Ramos (cell line): Measurements from ENCODE around the gene LGR4.

ENCODE experiments used
- in situ Hi-C: fragments of 300-500 bp; cut with MboI; formaldehyde crosslinking; loops from one replicate; pipeline ENCODE4 v1.14.3; 2022; ENCODE audit warnings: low sequenced_read_pairs; ENCODE audit not compliant: unreplicated experiment

The LGR4 gene

DNA sequence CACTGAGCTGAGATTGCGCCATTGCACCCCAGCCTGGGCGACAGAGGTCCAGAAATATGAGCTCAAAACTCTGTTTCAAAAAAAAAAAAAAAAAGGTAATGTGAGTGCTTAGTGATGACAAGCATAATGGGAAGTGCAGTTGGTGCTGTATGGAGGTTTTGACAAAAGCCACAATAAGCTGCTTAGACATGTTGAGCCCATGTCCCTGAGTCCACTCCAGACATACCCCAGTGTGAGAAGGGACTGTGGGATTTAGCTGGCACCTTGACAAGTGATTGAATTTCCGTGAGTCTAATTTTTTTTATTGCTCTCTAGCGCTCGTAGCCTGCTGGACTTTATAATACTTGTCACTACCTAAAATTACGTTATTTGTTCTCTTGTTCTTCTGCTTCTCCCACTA lies 15.1 kb upstream of the LGR4 start:
- in situ Hi-C loops: loop anchor here (25.0 kb wide), 1 partner anchor 1200 kb away; no protein-coding TSS in a partner anchor

DNA sequence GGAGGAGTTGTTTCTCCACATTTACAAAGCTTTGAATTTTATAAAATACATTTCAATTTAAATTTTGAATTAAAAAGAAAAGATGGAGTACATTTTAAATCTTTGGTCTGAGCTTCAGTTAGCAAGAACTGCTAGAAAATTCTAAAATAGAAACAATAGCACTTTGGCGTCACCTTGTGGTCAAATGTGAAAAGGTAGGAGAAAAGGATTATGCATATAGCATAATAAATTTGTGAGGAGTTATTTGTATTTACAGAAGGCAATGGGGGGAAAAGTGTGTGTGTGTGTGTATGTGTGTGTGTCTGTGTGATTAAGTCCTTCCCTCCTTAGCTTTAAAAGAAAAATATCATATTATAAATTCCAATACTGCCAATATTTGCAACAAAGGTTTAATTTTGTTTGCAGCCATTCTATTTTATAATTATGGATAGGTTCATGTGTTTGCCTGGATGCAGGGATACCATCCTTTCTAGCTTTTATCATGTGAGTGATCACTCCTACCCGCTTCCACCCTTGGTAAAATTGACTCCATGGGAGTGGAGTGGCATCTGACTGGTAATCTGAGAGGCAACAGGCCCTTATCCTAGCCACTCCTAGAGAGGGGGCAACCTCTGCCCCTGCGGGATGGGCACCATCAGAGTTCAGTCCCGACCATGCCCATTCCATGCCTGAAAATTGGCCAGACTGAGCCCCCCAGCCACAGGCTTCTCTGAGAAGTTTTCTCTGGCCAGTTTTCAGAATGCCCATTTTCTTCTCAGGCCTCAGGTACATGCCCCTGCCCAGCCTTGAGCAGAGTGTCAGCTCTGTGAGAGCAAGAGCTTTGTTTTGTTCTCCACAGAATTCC lies 13.6 kb upstream of the LGR4 start:
- in situ Hi-C loops: loop anchor here (25.0 kb wide), 1 partner anchor 1199 kb away; no protein-coding TSS in a partner anchor

DNA sequence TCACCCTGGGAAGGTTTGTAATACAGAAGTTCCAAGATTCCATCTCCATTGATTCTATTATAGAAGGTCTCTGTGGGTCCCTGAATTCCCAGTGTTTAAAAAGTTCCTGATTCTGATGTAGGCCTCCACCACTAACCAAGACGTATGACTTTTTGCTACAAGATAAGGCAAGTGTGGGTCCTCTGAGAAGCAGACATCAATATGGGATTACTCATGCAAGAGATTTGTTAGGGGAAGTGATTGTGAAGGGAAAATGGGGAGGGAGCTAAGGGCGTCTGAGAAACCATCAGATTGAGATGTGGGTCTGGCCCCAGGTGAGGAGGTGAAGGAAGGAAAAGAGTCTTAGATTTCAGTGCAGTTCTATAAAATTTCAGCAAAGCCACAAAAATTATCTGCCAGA lies 10.2 kb upstream of the LGR4 start:
- in situ Hi-C loops: loop anchor here (25.0 kb wide), 1 partner anchor 1195 kb away; no protein-coding TSS in a partner anchor

DNA sequence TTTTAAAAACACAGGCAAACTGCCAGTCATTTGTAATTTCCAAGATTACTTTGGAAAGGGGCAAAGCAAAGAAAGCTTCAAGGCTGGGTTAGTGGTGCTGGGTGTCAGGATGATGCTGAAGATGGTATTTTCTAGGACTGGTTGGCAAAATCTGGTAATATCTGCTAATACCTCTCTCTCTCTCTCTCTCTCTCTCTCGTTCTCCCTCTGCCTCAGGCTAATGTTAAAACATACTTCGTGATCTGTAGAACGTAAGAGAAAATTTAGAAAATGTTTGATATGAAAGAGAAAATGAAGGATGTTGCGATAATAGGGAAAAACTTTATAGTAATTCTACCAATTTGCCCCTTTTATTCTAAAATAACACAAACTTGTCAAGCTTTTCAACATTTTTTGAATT lies 9.4 kb upstream of the LGR4 start:
- in situ Hi-C loops: loop anchor here (25.0 kb wide), 1 partner anchor 1195 kb away; no protein-coding TSS in a partner anchor

DNA sequence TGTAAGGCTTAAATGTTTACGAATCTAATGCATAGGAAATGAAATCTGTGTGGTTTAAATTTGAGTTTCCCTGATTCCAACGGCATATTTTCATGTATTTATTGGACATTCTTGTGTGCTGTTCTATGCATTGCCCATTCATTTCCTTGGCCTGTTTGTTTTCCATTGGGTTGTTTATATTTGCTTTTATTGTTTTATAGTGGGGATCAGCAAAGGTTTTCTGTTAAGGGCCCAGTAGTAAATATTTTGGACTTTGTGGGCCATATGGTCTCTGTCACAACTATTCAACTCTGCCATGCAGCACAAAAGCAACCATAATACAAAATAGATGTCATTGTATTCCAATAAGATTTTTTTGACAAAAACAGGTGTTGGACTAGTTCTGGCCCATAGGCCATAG lies 5.2 kb upstream of the LGR4 start:
- in situ Hi-C loops: loop anchor here (25.0 kb wide), 1 partner anchor 1191 kb away; no protein-coding TSS in a partner anchor

DNA sequence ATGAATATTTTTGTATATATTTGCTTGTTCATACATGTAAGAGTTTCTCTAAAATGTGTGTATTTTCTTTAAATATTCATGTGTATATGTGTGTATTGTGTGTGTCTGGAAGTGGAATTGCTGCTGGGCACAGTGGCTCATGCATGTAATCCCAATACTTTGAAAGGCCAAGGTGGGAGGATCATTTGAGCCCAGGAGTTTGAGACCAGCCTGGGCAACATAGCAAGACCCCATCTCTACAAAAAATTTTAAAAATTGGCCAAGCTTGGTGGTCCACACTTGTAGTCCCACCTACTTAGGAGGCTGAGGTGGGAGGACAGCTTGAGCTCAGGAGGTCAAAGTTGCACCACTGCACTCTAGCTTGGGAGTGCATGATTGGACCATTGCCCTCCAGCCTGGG lies 4.7 kb upstream of the LGR4 start:
- in situ Hi-C loops: loop anchor here (25.0 kb wide), 1 partner anchor 1190 kb away; no protein-coding TSS in a partner anchor

DNA sequence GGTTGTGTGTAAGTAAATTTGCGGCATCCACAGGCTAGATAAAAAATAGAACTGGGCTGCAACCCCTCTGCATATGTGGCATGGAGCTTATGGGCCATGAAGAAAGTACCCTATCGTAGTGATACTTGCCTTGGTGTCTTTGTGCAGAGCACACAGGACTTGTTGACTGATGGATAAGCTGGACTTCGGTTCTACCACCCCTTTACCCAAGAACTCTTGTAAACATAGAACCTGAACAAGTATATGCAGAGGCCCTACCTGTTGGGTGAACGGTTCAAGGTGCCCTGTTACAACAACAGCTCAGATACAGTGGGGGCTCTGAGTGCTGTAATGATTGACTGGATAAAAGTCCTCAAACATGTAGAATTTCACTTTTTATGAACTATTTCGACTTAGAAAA lies 3.0 kb upstream of the LGR4 start:
- in situ Hi-C loops: loop anchor here (25.0 kb wide), 1 partner anchor 1188 kb away; no protein-coding TSS in a partner anchor

DNA sequence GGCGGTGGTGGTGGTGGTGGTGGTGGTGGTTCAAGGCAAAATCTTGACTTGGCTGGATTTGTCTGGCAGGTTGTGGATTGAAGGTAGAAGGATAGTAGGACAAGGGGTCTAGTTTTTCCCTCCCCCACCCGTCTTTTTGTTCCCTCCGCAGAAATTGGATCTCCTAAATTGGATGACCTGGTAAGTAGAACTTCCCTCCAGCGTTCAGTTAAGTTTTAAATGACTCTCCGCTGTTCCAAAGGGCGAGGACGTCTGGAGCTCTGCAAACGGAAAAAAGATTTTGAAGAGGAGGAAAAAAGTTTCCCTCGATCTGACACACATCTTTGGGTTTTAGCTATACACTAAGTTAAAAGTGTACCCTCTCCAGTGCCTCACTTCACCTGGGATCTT lies 422 bp upstream of the LGR4 start:
- in situ Hi-C loops: no loop called here

DNA sequence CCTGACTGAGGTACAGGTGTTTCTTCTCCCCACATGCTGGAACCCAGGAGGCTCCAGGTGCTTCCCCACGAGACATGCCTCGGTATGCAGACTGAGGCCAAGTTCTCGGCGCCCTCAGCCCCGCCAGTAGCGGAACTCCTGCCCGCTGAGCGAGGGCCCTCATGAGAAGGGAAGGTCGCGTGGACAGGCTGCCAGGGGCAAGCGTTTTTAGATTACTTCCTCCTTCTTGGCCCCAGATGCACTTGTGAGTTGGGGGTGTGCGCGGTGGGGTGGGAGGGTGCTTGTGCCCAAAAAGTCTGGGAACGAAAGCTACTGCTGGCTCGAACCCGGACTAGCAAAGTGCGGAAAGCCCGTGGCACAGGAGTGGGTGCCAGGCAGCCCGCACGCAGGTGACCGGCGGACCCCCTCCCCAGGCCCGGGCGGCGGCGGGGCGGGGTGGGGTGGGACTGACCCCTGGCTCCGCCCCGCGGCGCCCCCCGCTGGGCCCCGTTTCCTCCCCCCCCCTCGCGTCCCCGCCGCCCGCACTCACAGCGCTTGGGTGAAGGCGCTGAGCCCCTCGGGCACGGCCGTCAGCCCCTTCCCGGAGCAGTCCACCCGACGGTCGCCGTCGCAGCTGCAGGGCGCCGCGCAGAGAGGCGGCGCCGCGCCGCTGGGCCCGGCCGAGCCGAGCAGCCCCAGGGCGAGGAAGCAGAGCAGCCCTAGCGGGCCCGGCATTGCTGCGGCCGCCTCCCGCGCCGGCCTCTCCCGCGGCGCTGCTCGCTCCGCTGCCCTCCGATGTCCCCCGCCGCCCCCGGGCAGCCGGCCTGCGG lies 797 bp downstream of the LGR4 start:
- in situ Hi-C loops: no loop called here

DNA sequence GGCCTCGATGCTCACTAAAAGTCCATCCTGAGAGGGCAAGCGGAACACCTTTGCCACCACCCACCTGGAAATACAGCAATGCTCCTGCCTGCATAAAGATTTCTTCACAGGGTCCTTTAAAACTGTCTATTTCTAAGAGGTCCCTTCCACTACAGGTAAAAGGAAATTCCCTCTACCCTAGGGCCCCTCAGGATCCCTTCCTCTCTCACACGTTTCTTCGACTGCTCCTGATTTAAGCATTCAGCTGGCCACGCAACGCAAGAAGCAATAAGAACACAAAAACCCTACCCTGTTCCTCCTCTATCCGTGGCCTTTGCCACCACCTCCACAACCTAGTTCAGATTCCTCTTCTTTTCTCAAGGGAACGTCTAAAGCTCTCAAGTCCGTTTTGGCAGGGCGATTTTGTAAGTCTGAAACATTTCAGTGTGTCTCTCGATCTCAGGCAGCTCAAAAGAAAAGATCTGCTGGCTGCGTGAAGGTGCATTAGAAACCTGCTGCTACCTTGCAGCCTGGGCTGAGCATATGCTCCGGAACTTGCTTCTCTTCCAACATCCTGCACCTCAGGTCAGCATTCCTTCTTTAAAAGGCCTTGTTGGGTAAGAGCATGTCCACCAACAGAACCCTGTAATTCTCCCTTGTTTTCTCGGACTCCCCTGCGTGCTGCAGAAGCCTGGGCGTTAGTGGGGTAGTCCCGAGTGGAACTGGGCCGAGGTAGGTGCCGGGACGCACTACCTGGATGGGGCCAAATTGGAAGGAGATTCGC lies 1.6 kb downstream of the LGR4 start:
- in situ Hi-C loops: no loop called here

DNA sequence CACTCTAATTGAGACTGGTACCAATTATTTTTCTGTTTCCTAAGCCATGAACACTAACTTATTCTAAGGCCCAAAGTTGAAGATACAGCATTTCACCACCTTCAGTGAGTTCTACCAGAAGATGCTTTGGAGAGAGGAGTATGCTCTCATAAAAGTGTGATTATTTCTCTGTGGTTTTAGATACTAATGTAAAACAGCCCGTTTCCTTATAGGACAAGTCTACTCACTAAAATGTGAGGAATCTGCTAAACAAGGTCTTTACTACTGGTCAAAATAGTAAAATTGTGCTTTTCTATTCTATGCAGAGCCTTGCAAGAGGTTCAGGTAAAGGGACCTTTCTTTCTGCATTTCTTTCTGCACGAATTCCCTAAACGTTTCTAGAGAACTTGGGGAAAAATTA lies 2.4 kb downstream of the LGR4 start:
- in situ Hi-C loops: no loop called here

DNA sequence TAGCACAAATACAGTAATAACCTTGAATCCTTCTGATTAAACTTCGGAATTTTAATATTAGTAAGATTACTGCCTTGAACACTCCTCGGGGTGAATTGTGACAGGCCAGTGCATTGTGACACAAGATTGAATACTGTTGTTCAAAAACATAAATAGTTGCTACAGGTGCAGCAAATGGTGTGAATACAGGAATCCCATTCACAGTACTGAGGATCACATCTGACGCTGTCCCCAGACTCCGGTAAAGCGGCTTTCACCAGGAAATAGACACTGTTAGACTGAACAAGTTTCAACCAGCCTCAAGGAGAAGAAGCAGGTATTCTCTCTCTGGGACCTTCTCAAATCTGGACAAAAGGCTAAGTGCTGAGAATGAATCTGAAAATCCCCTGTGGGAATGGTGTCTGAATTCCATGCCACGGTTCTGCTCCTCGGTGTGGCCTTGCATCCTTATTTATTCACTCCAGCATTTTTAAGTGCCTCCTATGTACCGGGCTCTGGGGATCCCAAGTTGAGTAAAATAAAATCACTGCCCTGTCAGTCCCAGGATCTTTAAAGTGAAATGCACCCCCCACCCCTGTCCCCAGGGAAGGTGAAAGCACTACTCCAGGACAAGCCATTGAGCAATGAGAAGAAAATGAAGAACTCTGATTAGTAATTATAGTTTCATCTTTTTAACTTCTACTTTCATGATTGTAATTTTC lies 3.4 kb downstream of the LGR4 start:
- in situ Hi-C loops: no loop called here

DNA sequence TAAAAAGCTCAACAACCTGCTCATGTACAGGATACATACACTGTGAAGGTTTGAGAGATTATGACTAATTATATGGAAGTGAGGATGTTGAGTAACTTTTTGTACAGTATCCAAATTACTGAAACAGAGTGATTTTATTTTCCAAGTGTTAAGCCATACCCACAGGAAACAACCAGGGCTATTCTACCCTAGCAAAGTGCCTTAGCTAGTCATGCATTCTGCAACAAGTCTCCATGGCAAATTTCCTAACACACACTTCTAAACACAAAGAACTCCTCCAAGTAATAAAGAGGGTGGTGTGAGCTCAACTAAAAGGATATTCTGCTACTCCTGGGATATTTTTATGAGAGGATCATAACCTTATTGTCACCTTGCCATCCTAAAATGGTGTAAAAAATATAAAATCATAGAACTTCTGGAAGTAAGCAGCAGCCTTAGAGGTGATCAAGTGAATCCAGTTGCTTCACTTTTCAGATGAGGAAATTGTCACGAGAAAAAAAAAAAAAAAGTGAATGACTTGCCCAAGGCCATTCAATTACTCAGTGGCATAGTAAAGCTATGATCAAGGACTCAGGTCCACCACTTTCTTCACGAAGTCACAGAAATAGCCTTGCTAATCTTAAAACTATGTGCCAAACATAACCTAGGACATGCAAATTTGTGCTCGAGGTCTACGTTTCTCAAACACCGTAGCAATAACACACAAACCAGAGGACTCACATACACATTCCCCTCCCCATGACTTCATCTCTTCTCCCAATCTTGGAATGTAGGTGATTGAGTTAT lies 4.2 kb downstream of the LGR4 start:
- in situ Hi-C loops: no loop called here

DNA sequence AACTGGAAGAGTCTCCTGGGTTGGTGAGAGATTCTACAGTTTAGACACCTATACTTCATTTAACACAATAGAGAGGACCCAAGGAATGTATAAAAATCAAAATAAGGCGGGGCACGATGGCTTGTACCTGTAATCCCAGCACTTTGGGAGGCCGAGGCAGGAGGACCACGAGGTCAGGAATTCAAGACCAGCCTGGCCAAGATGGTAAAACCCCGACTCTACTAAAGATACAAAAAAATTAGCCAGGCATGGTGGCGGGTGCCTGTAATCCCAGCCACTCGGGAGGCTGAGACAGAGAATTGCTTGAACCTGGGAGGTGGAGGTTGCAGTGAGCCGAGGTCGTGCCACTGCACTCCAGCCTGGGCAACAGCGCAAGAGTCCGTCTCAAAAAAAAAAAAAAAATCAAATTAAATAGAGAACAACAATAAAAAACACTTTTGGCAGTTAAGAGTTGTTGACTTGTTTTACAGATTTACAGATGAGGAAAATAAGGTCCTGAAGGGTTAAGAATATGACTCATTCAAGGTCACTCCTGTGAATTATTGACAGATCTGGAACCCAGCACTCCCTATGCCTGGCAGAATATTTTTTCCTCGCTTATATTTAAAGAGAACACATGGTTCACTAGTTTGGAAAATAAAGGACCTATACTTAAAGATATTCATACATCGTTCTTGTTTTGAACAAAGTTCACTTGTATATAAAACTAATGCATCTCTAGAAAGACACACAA lies 5.2 kb downstream of the LGR4 start:
- in situ Hi-C loops: no loop called here

DNA sequence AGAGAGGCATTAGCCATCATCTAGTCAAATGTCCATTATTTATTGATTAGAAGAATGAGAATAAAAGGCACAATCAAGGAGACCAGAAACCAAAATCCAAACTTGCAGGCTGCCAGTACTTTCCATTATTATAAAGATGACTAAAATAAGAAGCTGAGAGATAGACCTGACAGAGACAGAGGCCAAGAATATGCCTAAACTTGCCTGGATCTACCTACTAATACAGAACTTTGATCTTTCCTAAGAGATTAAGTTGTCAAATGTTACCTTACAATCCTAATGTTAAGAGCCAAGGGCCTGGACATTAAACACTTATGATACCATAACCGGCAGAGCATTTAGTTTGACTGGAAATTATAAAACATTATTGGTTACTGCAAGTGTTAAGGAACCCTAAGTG lies 6.2 kb downstream of the LGR4 start:
- in situ Hi-C loops: no loop called here

DNA sequence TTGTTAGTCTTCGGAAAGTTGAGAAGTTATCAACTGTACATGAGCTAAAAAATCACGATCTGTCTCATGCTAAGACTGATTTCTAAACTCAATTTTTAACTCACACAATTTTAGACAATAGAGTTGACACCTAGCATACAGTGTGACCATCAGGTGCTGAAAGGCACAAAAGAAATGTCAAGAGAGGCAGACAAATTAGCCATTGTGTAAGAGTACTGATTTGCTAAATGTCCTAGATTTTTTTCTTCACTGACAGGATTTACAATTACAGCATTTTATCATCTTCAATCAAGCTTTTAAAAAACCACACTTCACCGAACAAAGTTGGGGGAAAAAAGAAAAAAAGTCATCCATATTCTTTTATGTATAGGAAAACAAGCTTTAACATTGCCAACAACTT lies 7.0 kb downstream of the LGR4 start:
- in situ Hi-C loops: no loop called here

DNA sequence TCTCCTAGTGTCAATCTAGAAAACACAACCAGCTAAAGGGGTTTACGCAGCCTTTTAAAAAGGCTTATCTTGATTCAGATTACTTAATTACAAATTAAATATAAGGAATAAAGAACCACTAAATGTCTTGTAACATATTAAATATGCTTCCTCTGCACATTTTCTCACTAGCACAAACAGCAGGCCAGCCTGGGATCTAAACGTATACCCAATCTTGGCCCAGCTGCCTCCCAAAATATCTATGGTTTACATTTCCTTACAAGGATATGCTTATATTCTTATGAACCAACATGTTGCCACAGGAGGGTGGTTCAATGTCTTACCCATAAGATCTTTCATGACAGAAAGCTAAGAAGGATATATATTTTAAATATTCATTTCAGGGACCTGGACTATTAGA lies 7.7 kb downstream of the LGR4 start:
- in situ Hi-C loops: no loop called here

DNA sequence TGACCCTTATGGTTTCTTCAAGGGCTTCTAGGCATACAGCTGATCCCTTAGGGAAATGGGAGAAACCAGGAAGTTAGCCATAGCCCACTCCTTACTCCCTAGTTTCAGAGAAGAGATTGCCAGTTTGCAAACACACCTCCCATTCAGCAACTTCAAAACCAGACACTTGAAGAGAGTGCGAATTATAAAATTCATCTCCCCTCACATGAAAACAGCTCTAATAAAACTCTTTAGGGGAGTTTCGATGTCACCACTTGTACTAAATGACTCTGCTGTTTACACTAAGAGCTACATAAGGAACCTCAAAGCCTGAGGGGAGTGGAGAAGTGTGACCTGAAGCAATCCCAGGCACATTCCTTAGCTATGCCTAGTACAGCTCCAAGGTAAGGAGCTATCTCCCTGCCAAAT lies 8.3 kb downstream of the LGR4 start:
- in situ Hi-C loops: no loop called here
